ENCODE data around the gene RETREG3. TPM values are rescaled to one million over a fixed set of nuclear protein-coding genes. Genes with fewer than 3 reads are reported as not detected.
A peak's percentile ranks its signal among the peaks of the same experiment; 100 is the strongest.
"Not testable (repeated sequence)": the region's sequence is repeated elsewhere in the genome, so short reads cannot be mapped to it uniquely, and the experiment has no call there.

RETREG3 gene
- total and polyA plus RNA-seq, 4 donors = 16.1 to 62.7 (median 44.5) TPM

GRCh38 chr17:42612013-42612412 lies 2.8 kb upstream of the RETREG3 start:
- Histone ChIP-seq H3K4me1 (ENCODE audit: control insufficient read depth in 5 of 5, insufficient read depth in 5 of 5, low read length in 5 of 5) (peaks cover 0 to 17% (median 4%) of the 10 kb centered on the region in 5 donors), H3K4me3 (no peak overlapping the region), H3K27ac (ENCODE audit: low read depth in 1 of 2, low read length in 1 of 2) (no peak overlapping the region), H3K9ac (ENCODE audit: insufficient read depth in 1 of 2, low read length in 2 of 2) (no peak overlapping the region), H3K9me3 (ENCODE audit: control insufficient read depth in 4 of 4, insufficient read depth in 3 of 4, low read length in 3 of 4) (peaks cover 0 to 3% (median 0%) of the 10 kb centered on the region in 4 donors), H3K36me3 (ENCODE audit: control insufficient read depth in 4 of 4, insufficient read depth in 4 of 4, low read length in 4 of 4) (peaks cover 7 to 28% (median 21%) of the 10 kb centered on the region in 4 donors), H3K27me3 (ENCODE audit: control insufficient read depth in 3 of 3, insufficient read depth in 3 of 3, low read length in 2 of 3) (no peaks in the 10 kb centered on the region)
- ATAC-seq (ENCODE audit: insufficient read depth, low FRiP score) = no peak
- TF ChIP-seq CTCF (IDR thresholded peaks at IDR 0.05; ENCODE audit: control extremely low read depth, extremely low read depth) = no peak
- WGBS, 2 donors = 96 to 97% methylated on average over 4 of the region's 4 CpGs
- DNase-seq = no peak

GRCh38 chr17:42609814-42610801 lies 934 bp upstream of the RETREG3 start:
- 16 to 19% methylated on average over 32 to 35 of the region's 42 CpGs for WGBS, 2 donors
- peak; percentile 3 for ATAC-seq (ENCODE audit: insufficient read depth, low FRiP score)

DNA sequence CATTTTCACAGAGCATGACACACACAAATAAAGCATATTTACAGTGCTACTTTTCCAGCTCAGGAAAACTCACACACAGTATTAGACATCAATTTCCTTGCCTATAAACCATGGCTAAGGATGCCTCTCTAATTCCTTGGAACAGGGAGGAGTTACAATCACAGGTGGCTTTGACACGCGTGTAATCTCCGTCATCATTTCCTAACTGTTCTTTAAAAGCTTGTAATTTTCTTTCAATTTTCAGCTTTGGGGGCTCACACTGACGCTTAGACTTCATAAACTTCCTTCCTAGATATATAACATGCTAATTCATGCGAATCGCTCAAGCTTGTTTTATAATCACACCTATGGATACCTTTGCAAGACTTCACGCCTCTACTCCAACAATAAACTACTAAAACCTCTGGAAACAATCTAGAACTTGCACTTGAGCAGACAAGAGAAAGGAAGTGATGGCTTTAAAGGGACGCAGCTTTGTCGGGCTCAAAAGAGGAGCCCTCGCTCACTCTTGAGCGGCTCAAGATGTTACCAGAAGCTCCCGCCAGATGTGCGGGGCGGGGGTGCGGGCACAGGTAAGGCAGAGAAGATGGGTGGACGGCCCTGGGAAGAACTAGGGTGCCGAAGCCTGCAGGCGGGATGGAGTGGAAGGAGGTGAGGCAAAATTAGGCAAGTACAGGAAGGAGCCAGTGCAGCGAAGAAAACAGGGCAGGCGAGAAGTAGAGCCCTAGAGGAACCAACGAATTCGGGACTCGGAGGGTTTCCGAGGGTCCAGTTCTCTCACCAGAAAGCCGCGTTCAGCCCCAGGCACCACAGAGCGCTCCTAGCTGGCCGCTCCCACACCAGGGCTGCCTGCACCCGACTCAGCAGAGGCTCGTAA lies 631 bp downstream of the RETREG3 start:
- no peak for TF ChIP-seq CTCF (IDR thresholded peaks at IDR 0.05; ENCODE audit: control extremely low read depth, extremely low read depth)
- peak in 2 of 3 donors; percentile 2 to 12 for DNase-seq
- H3K4me3 ChIP-seq = peak overlapping the region; percentile 95
- no peaks in the 10 kb centered on the region for H3K9me3 ChIP-seq (ENCODE audit: control insufficient read depth in 4 of 4, insufficient read depth in 3 of 4, low read length in 3 of 4)
- 0% methylated on average over 30 of the region's 30 CpGs for WGBS, 2 donors
- H3K36me3 ChIP-seq (ENCODE audit: control insufficient read depth in 4 of 4, insufficient read depth in 4 of 4, low read length in 4 of 4) = peaks cover 0 to 12% (median 7%) of the 10 kb centered on the region in 4 donors
- H3K27ac ChIP-seq (ENCODE audit: low read depth in 1 of 2, low read length in 1 of 2) = peak overlapping the region; percentile 87 to 92
- ATAC-seq (ENCODE audit: insufficient read depth, low FRiP score) = peak; percentile 35
- H3K4me1 ChIP-seq (ENCODE audit: control insufficient read depth in 5 of 5, insufficient read depth in 5 of 5, low read length in 5 of 5) = peaks cover 0 to 19% (median 8%) of the 10 kb centered on the region in 5 donors
- H3K27me3 ChIP-seq (ENCODE audit: control insufficient read depth in 3 of 3, insufficient read depth in 3 of 3, low read length in 2 of 3) = no peaks in the 10 kb centered on the region
- peak overlapping the region; percentile 48 to 73 for H3K9ac ChIP-seq (ENCODE audit: insufficient read depth in 1 of 2, low read length in 2 of 2)

More at GRCh38 chr17:42609814-42610801, 934 bp upstream of the RETREG3 start:
- Histone ChIP-seq H3K9ac (ENCODE audit: insufficient read depth in 1 of 2, low read length in 2 of 2) (peak overlapping the region in 1 of 2 donors; percentile 75), H3K4me1 (ENCODE audit: control insufficient read depth in 5 of 5, insufficient read depth in 5 of 5, low read length in 5 of 5) (peaks cover 0 to 19% (median 8%) of the 10 kb centered on the region in 5 donors), H3K4me3 (peak overlapping the region; percentile 46), H3K27ac (ENCODE audit: low read depth in 1 of 2, low read length in 1 of 2) (peak overlapping the region; percentile 53 to 83), H3K36me3 (ENCODE audit: control insufficient read depth in 4 of 4, insufficient read depth in 4 of 4, low read length in 4 of 4) (peaks cover 5 to 21% (median 16%) of the 10 kb centered on the region in 4 donors)
- DNase-seq = peak in 1 of 3 donors; percentile 4
- not testable (repeated sequence) for H3K9me3 ChIP-seq (ENCODE audit: control insufficient read depth in 4 of 4, insufficient read depth in 3 of 4, low read length in 3 of 4); H3K27me3 ChIP-seq (ENCODE audit: control insufficient read depth in 3 of 3, insufficient read depth in 3 of 3, low read length in 2 of 3)
